Right atrium auricular region (tissue), 2 donors: ENCODE results near the gene PLPPR3. TPM values are rescaled to one million over a fixed set of nuclear protein-coding genes. Genes with fewer than 3 reads are reported as not detected.

Experiments
- DNase-seq: peaks from one replicate; pipeline ENCODE4 v3.0.0-alpha.2; 2019; ENCODE audit warnings: low spot score
- H3K27ac ChIP-seq, 2 donors: fragments of 200-600 bp; sonication (generic); 1 replicate in 1 of 2; 2 replicates in 1 of 2; pipeline ENCODE4 v1.5.1; 2016 to 2019
- H3K27me3 ChIP-seq, 2 donors: fragments of 200-600 bp; sonication (generic); one replicate each; pipeline versions ENCODE4 v1.5.1 to v1.6.0; 2017 to 2019
- H3K36me3 ChIP-seq: fragments of 200-600 bp; sonication (generic); one replicate; pipeline ENCODE4 v1.5.1; 2016
- H3K4me1 ChIP-seq, 2 donors: fragments of 200-600 bp; sonication (generic); one replicate each; pipeline versions ENCODE4 v1.5.1 to v1.6.0; 2017 to 2019
- H3K4me3 ChIP-seq, 2 donors: fragments of 200-600 bp; sonication (generic); 1 replicate in 1 of 2; 2 replicates in 1 of 2; pipeline ENCODE4 v1.5.1; 2017 to 2019; ENCODE audit warnings: mild to moderate bottlenecking in 1 of 2, moderate library complexity in 1 of 2
- H3K9me3 ChIP-seq, 2 donors: fragments of 200-600 bp; sonication (generic); one replicate each; pipeline ENCODE4 v1.5.1; 2019
- total RNA-seq, 2 donors: library from RNA; depleted of rRNA; stranded (reverse); fragments of >200 nt; gene quantifications; one replicate each; pipeline ENCODE4 v1.1.0, GENCODE V29; 2016
- TF ChIP-seq, protein P1 (sequence below), 2 donors: fragments of 200-600 bp; sonication (generic); IDR thresholded peaks; one replicate each; pipeline ENCODE4 v1.5.1; 2019; ENCODE audit warnings: antibody characterized with exemption in 2 of 2

PLPPR3 gene
- total RNA-seq, 2 donors from 2014 or later: not detected

DNA sequence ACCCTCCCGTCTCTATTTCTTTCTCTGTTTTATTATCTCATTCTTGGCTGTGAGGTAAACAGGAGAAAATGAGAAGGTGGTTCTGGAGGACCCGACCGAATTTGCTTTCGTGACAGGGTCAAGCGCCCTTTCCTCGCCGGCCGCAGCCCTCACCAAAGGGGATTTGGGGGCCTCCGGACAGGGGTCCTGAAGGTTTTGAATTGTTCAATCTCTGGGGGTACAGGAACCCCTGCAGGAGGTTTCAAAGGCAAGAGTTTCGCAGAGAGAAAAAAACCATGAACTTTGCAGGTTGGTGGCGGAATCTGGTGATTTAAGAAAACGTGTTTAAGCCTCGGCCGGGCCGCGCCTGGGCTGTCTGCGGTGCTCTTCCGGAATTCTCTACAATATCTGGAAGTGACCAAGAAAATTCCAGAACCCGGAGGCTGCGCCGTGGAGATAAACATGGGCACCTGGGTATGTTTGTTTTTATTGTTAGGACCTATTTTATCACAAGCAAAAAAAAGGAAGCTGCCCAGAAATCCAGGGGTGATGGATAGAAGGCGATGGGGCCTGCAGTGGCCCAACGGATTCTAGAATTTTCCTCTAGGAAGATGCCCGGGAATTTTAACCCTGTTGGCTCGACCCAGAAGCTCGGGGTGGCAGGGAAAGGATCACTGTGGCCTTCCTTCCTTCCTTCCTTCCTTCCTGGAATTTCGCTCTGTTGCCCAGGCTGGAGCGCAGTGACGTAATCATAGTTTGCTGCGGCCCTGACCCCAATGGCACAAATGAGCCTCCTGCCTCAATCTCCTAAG is 38.7 kb downstream of the PLPPR3 start:
- H3K27ac ChIP-seq: peak overlapping the region in 1 of 2 donors; percentile 37
- H3K27me3 ChIP-seq: no peaks in the 10 kb centered on the region
- TF ChIP-seq, protein P1, sequence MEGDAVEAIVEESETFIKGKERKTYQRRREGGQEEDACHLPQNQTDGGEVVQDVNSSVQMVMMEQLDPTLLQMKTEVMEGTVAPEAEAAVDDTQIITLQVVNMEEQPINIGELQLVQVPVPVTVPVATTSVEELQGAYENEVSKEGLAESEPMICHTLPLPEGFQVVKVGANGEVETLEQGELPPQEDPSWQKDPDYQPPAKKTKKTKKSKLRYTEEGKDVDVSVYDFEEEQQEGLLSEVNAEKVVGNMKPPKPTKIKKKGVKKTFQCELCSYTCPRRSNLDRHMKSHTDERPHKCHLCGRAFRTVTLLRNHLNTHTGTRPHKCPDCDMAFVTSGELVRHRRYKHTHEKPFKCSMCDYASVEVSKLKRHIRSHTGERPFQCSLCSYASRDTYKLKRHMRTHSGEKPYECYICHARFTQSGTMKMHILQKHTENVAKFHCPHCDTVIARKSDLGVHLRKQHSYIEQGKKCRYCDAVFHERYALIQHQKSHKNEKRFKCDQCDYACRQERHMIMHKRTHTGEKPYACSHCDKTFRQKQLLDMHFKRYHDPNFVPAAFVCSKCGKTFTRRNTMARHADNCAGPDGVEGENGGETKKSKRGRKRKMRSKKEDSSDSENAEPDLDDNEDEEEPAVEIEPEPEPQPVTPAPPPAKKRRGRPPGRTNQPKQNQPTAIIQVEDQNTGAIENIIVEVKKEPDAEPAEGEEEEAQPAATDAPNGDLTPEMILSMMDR (IDR thresholded peaks at IDR 0.05): no peak
- no peaks in the 10 kb centered on the region for H3K9me3 ChIP-seq
- no peaks in the 10 kb centered on the region for H3K36me3 ChIP-seq
- H3K4me3 ChIP-seq: peak overlapping the region in 1 of 2 donors; percentile 44
- no peak for DNase-seq
- peaks cover 0 to 20% of the 10 kb centered on the region in 2 donors for H3K4me1 ChIP-seq

DNA sequence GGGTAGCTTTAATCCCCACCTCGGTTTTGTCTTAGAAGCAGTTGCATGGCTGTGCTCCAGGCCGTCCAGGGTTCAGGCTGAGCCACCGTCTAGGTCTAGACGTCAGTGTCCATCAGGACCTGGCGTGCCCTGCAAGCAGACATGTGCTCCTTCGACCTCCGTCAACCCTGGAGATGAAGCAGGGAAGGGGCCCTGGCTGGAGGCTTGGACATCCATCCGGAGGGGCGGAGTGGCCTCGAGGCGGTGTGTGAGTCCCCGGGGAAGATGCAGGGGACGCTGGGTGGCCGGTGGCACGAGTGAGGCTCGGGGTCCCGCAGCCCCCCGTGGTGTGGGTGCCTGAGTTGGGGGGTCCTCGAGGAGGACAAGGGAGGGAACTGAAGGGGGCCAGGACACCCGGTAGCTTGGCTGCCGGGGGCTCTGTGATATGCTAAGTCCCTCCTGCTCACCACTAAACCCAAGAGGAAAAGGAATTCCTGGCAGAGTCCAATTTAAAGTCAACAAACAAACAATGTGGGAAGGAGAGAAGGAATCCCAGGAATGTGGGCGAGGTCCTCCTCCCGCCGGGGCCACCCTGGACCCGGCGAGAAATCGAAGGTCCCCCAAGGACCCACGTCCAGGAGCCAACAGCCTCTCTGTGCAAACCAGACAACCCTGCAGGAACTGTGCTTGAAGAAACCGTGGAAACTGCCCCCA is 39.4 kb downstream of the PLPPR3 start:
- H3K4me3 ChIP-seq: peak overlapping the region; percentile 25 to 44
- no peak for DNase-seq
- peaks cover 0 to 14% of the 10 kb centered on the region in 2 donors for H3K4me1 ChIP-seq
- H3K27me3 ChIP-seq: no peaks in the 10 kb centered on the region
- H3K27ac ChIP-seq: peak overlapping the region in 1 of 2 donors; percentile 53
- TF ChIP-seq, protein P1 (IDR thresholded peaks at IDR 0.05): no peak
- H3K9me3 ChIP-seq: no peaks in the 10 kb centered on the region
- no peaks in the 10 kb centered on the region for H3K36me3 ChIP-seq

DNA sequence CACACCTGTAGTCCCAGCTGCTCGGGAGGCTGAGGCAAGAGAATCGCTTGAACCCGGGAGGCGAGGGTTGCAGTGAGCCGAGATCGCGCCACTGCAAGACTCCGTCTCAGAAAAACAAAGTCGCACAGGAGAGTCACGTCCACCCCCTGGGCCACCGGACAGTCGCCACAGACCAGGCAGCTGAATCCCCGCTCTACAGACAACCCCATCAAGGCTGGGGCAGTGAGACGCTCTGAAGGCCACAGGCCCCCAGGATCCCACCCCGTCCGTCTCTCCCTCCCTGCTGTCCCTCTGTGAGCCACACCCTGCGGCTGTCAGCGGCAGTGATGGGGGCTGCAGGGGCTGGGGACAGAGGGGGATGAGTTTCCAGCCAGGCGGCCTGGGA is 40.0 kb downstream of the PLPPR3 start:
- H3K27me3 ChIP-seq: no peaks in the 10 kb centered on the region
- peak overlapping the region in 1 of 2 donors; percentile 53 for H3K27ac ChIP-seq
- no peaks in the 10 kb centered on the region for H3K9me3 ChIP-seq
- H3K4me3 ChIP-seq: peak overlapping the region; percentile 25 to 44
- peaks cover 0 to 14% of the 10 kb centered on the region in 2 donors for H3K4me1 ChIP-seq
- H3K36me3 ChIP-seq: no peaks in the 10 kb centered on the region
- DNase-seq: no peak
- TF ChIP-seq, protein P1 (IDR thresholded peaks at IDR 0.05): no peak

DNA sequence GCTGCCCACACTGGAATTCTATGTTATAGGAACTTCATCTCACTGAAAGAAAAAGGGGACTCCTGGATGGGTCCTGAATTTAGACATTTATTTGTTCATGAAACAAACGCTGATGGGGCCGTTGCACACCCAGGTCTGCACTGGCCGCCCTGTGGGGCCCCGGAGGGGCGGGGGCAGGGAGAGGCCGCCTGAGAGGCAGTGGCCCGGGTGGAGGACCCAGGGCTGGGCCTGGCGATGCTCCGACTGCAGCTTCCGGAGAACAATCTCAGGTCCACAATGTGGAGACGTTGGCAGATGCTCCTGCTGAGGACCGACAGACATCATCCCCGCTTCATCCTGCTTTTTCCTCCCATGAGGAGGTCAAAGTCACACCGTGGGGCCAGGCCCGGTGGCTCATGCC is 40.8 kb downstream of the PLPPR3 start:
- H3K36me3 ChIP-seq: no peaks in the 10 kb centered on the region
- peak overlapping the region in 1 of 2 donors; percentile 44 for H3K4me3 ChIP-seq
- peaks cover 0 to 14% of the 10 kb centered on the region in 2 donors for H3K4me1 ChIP-seq
- no peaks in the 10 kb centered on the region for H3K27me3 ChIP-seq
- H3K27ac ChIP-seq: no peak overlapping the region
- TF ChIP-seq, protein P1 (IDR thresholded peaks at IDR 0.05): no peak
- H3K9me3 ChIP-seq: no peaks in the 10 kb centered on the region
- DNase-seq: no peak

DNA sequence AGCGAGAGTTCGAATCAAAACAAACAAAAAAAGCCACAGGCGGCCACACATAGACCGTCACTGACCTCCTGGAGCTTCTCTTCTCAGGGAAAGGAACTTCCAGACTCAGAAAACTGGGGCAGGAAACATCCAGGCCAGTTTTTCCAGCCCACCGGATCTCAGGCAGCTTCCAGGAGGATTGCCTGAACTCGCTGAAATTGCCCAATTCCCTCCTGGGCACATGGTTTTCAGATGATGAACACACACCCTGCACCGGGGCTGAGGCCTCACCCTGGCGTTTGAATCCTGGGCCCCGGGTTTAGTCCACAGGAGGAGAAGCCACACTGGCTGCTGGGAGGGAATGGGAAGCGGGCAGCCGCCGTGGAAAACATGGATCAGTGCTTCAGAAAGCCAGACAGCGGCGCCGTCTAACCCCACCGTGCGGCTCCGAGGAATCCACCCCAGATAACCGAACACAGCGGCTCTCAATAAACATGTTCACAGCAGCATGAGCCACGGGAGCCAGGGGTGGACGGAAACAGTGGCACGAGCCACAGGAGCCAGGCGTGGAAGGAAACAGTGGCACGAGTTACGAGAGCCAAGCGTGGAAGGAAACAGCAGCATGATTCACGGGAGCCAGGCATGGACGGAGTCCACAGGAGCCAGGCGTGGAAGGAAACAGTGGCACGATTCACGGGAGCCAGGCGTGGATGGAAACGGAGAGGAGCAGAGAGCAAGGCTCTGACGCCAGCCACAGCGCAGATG is 42.7 kb downstream of the PLPPR3 start:
- no peaks in the 10 kb centered on the region for H3K27me3 ChIP-seq
- H3K27ac ChIP-seq: peak overlapping the region; percentile 40 to 41
- TF ChIP-seq, protein P1 (IDR thresholded peaks at IDR 0.05): no peak
- H3K4me3 ChIP-seq: no peak overlapping the region
- DNase-seq: peak; percentile 88
- H3K9me3 ChIP-seq: no peaks in the 10 kb centered on the region
- no peaks in the 10 kb centered on the region for H3K36me3 ChIP-seq
- peaks cover 0 to 14% of the 10 kb centered on the region in 2 donors for H3K4me1 ChIP-seq
